K562 (cell line): Measurements from ENCODE around the gene NUP62CL. TPM values are rescaled to one million over a fixed set of nuclear protein-coding genes. Genes with fewer than 3 reads are reported as not detected.

ENCODE experiments used
- ATAC-seq: fragments of 200-7000 bp; cut with Tn5 transposase; 3 replicates; pipeline ENCODE4 v1.9.1; 2020; ENCODE audit warnings: moderate library complexity
- BruUV-seq: library from RNA; stranded (reverse); fragments of 400-500 nt; replicated peaks from 2 replicates; lab custom pipeline; 2021; lab: Mats Ljungman, UMichigan
- CTCF ChIA-PET: fragments of 300-600 bp; formaldehyde crosslinking; extraction: SDS; loops from one replicate; lab custom pipeline; 2021; ENCODE audit warnings: low intra/inter-chr PET ratio; lab: Yijun Ruan, JAX
- POLR2A ChIA-PET: fragments of 300-600, 350-650 bp; sonication (Branson Sonifier 250); formaldehyde crosslinking; extraction: SDS; loops from one replicate; lab custom pipeline; 2021; ENCODE audit warnings: antibody characterized with exemption, inconsistent platforms; lab: Yijun Ruan, JAX
- DNase-seq, 4 experiments: peaks; one replicate each; pipeline versions ENCODE4 v3.0.0 to v3.0.0-alpha.2; 2011 to 2018; ENCODE audit warnings: low spot score in 3 of 4, mixed read lengths in 3 of 4; ENCODE audit errors: extremely low read depth in 1 of 4
- FAIRE-seq: peaks from 2 replicates; lab custom pipeline; 2011; peaks lifted over from hg19 to GRCh38; lab: Jason Lieb, UNC
- H2AFZ ChIP-seq: 2 replicates; pipeline ENCODE4 v1.6.0; 2011; ENCODE audit warnings: low read depth, low read length, control low read depth, inconsistent platforms
- H3K27ac ChIP-seq: fragments of 200-600 bp; 3 replicates; pipeline ENCODE4 v1.8.0; 2011; ENCODE audit warnings: low read depth, mild to moderate bottlenecking, control low read depth, inconsistent platforms, low read length, moderate library complexity, mixed read lengths; ENCODE audit errors: extremely low read depth
- H3K27me3 ChIP-seq, 2 experiments: fragments of 300-600 bp in 1 of 2; 2 replicates in 1 of 2; 3 replicates in 1 of 2; pipeline versions ENCODE4 v1.6.0 to v1.8.0; 2011; ENCODE audit warnings: inconsistent platforms in 2 of 2, low read length in 2 of 2, mild to moderate bottlenecking in 1 of 2, mixed read lengths in 1 of 2, moderate library complexity in 1 of 2; ENCODE audit not compliant: control insufficient read depth in 2 of 2, insufficient read depth in 2 of 2
- H3K36me3 ChIP-seq: fragments of 300-600 bp; 3 replicates; pipeline ENCODE4 v1.8.0; 2011; ENCODE audit warnings: mild to moderate bottlenecking, low read length, inconsistent platforms; ENCODE audit not compliant: control insufficient read depth, insufficient read depth
- H3K4me1 ChIP-seq, 2 experiments: fragments of 200-600 bp in 1 of 2; replicated peaks in 1 of 2; 2 replicates in 1 of 2; 3 replicates in 1 of 2; pipeline versions ENCODE4 v1.5.1 to v1.8.0; 2011; ENCODE audit warnings: inconsistent platforms in 2 of 2, low read length in 2 of 2, mild to moderate bottlenecking in 1 of 2, mixed read lengths in 1 of 2, moderate library complexity in 1 of 2; ENCODE audit not compliant: control insufficient read depth in 2 of 2, insufficient read depth in 2 of 2
- H3K4me2 ChIP-seq: 2 replicates; pipeline ENCODE4 v1.6.1; 2011; ENCODE audit warnings: low read length, control low read depth, inconsistent platforms, mixed read lengths; ENCODE audit not compliant: insufficient read depth
- H3K4me3 ChIP-seq: fragments of 200-600 bp; sonication (generic), shearing (Covaris generic); 2 replicates; pipeline ENCODE4 v1.5.1; 2016; ENCODE audit warnings: control low read depth, inconsistent platforms
- H3K79me2 ChIP-seq: fragments of 200-600 bp; 3 replicates; pipeline ENCODE4 v1.8.0; 2011; ENCODE audit warnings: low read length, inconsistent platforms; ENCODE audit not compliant: control insufficient read depth, insufficient read depth
- H3K9ac ChIP-seq, 2 experiments: 2 replicates each; pipeline versions ENCODE4 v1.6.0 to v1.6.1; 2011; ENCODE audit warnings: low read depth in 2 of 2, low read length in 2 of 2, control low read depth in 1 of 2, inconsistent platforms in 1 of 2, mild to moderate bottlenecking in 1 of 2, mixed read lengths in 1 of 2; ENCODE audit not compliant: insufficient read depth in 1 of 2
- H3K9me1 ChIP-seq: one replicate; pipeline ENCODE4 v1.6.0; 2011; ENCODE audit warnings: inconsistent platforms, mild to moderate bottlenecking, low read length, moderate library complexity; ENCODE audit not compliant: control insufficient read depth, insufficient read depth
- H3K9me3 ChIP-seq: replicated peaks from 2 replicates; pipeline ENCODE4 v1.5.1; 2011; ENCODE audit warnings: low read depth, low read length, inconsistent platforms; ENCODE audit not compliant: control insufficient read depth, insufficient read depth
- H4K20me1 ChIP-seq: replicated peaks from 2 replicates; pipeline ENCODE4 v1.6.1; 2011; ENCODE audit warnings: low read length, inconsistent platforms, mixed read lengths; ENCODE audit not compliant: control insufficient read depth, insufficient read depth
- CEBPB ChIP-seq: fragments of 450-650 bp; IDR thresholded peaks from 2 replicates; pipeline ENCODE4 v1.6.1; 2016; ENCODE audit warnings: missing genetic modification characterization, missing compliant biosample characterization
- CEBPG ChIP-seq, 3 experiments: fragments of 200-800 bp in 1 of 3; sonication (Bioruptor generic) in 1 of 3; sonication (generic) in 1 of 3; formaldehyde crosslinking in 1 of 3; IDR thresholded peaks in 2 of 3; conservative IDR thresholded peaks in 1 of 3; 2 replicates each; pipeline versions ENCODE4 v1.6.1 to v1.8.0; 2016 to 2022; ENCODE audit warnings: missing compliant biosample characterization in 2 of 3, missing genetic modification characterization in 2 of 3, mild to moderate bottlenecking in 1 of 3, missing genetic modification reagents in 1 of 3
- MAFG ChIP-seq: fragments of 450-650 bp; conservative IDR thresholded peaks from 2 replicates; pipeline ENCODE4 v1.6.1; 2016; ENCODE audit warnings: missing genetic modification characterization, missing compliant biosample characterization
- ZBTB26 ChIP-seq: fragments of 450-650 bp; formaldehyde crosslinking; IDR thresholded peaks from 2 replicates; pipeline ENCODE4 v1.4.0; 2022; ENCODE audit warnings: missing genetic modification characterization
- WGBS: fragments of 100-300 bp; shearing (Covaris generic); methylation state at CpG from one replicate; pipeline ENCODE4 v1.1.6; 2016; ENCODE audit warnings: low coverage, mixed read lengths; ENCODE audit not compliant: insufficient coverage; ENCODE audit errors: missing lambda C conversion rate; 5-methylcytosine and 5-hydroxymethylcytosine counted together
- in situ Hi-C: fragments of 300-500 bp; cut with MboI; formaldehyde crosslinking; loops from 4 replicates; pipeline ENCODE4 v1.15.0; 2018; ENCODE audit warnings: inconsistent platforms, mixed read lengths
- intact Hi-C: fragments of 100-400 bp; cut with micrococcal nuclease; formaldehyde crosslinking; loops from 2 replicates; pipeline ENCODE4 v1.14.2; 2022
- polyA plus RNA-seq, 8 experiments: library from polyadenylated mRNA; depleted of rRNA in 4 of 8; stranded (reverse) in 5 of 8; unstranded in 3 of 8; fragments of >200 nt; fragmentation: Nextera tagmentation in 2 of 8; fragmentation: Illumina TruSeq in 1 of 8; extraction: Ambion mirVana in 2 of 8; extraction: Trizol in 1 of 8; gene quantifications; 2 replicates each; pipeline versions ENCODE4 v1.2.1 to v1.2.3, GENCODE V29; 2011 to 2014; ENCODE audit warnings: inconsistent platforms in 1 of 8, missing spikeins in 1 of 8
- total RNA-seq, 7 experiments: library from RNA; depleted of rRNA in 6 of 7; stranded (reverse); fragments of >200 nt in 6 of 7; fragmentation: Illumina TruSeq in 2 of 7; extraction: Trizol in 2 of 7; gene quantifications; 2 replicates each; pipeline versions ENCODE4 v1.2.1 to v1.2.3, GENCODE V29; 2011 to 2021; ENCODE audit warnings: low replicate concordance in 1 of 7

The NUP62CL gene
- total and polyA plus RNA-seq, 9 of the 15 experiments (the other 6 are each of a cell fraction or from before 2014, with no cell fraction given), result 29.7 to 101 (median 42.7) TPM

GRCh38 chrX:107167163-107167921 lies 38.9 kb downstream of the NUP62CL start:
- Histone ChIP-seq H3K79me2 (peaks cover 19% of the 10 kb centered on the region; the same call in 2 of the 3 replicates), H3K4me2 (no peak overlapping the region), H3K4me3 (no peak overlapping the region), H2AFZ (no peak overlapping the region), H3K9ac (no peak overlapping the region), H3K27me3 (no peaks in the 10 kb centered on the region), H3K9me1 (no peaks in the 10 kb centered on the region)
- ChIA-PET POLR2A (interaction anchor here (1.9 kb wide), 1 partner anchor 24 kb away, joined by 4 read pairs; no protein-coding TSS in a partner anchor), CTCF (no interaction called here)
- ATAC-seq (no peak), FAIRE-seq (no peak)
- no TSS peak for BruUV-seq
- in situ Hi-C loops, result no loop called here
- TF ChIP-seq CEBPG (CRISPR knock-in tag; IDR thresholded peaks at IDR 0.05), result no peak
- peak; percentile 40 to 53; a peak in 3 of 4 replicates for TF ChIP-seq CEBPG (tag; conservative IDR thresholded peaks at IDR 0.05 in 1 of 2, IDR thresholded peaks at IDR 0.05 in 1 of 2)
- TF ChIP-seq MAFG (tag), result peak; percentile 47
- no peak for TF ChIP-seq ZBTB26 (CRISPR knock-in tag)
- TF ChIP-seq CEBPB (tag), result peak; percentile 87
- TF ChIP-seq, all 486 proteins: peak for 3
- H3K36me3 ChIP-seq, result peaks cover 36% of the 10 kb centered on the region; the same call in 1 of the 3 replicates
- H3K4me1 ChIP-seq, result peaks cover 0 to 15% of the 10 kb centered on the region in 2 experiments; a peak in 3 of 5 replicates
- H3K27ac ChIP-seq, result no peak overlapping the region; the same call in 2 of the 3 replicates
- no peaks in the 10 kb centered on the region for H4K20me1 ChIP-seq
- DNase-seq, result no peak
- 65% methylated on average over 3 of the region's 3 CpGs for WGBS
- H3K9me3 ChIP-seq, result no peaks in the 10 kb centered on the region
- intact Hi-C loops, result no loop called here
